Measurements from ENCODE around the gene FEZF2. TPM values are rescaled to one million over a fixed set of nuclear protein-coding genes. Genes with fewer than 3 reads are reported as not detected.

FEZF2 gene
- total RNA-seq, 1 donor from 2014 or later: 7.6 TPM

GRCh38 chr3:62361261-62361660 is 12.1 kb downstream of the FEZF2 start:
- H3K9ac ChIP-seq: no peak overlapping the region
- H2AFZ ChIP-seq (replicated peaks): no peak overlapping the region
- peaks cover 29% of the 10 kb centered on the region for H3F3A ChIP-seq (ENCODE audit: low read depth)
- no peak for TF ChIP-seq EZH2 (IDR thresholded peaks at IDR 0.05)
- TF ChIP-seq EZH2phosphoT487 (IDR thresholded peaks at IDR 0.05): no peak
- TF ChIP-seq CTCF (IDR thresholded peaks at IDR 0.05): no peak
- H3K27me3 Mint-ChIP-seq (ENCODE audit: insufficient read depth, low read depth): peaks cover 21% of the 10 kb centered on the region
- H4K20me1 ChIP-seq (ENCODE audit: low read depth): peaks cover 21% of the 10 kb centered on the region
- no peak overlapping the region for H3K4me3 ChIP-seq
- H3K36me3 ChIP-seq: no peaks in the 10 kb centered on the region
- H3K4me1 ChIP-seq: peaks cover 20% of the 10 kb centered on the region
- H3K4me3 Mint-ChIP-seq: no peak overlapping the region
- H3K79me2 ChIP-seq (ENCODE audit: low read depth): no peaks in the 10 kb centered on the region
- no peak overlapping the region for H3K27ac ChIP-seq
- no peaks in the 10 kb centered on the region for H3K36me3 Mint-ChIP-seq
- no peaks in the 10 kb centered on the region for H3K9me3 Mint-ChIP-seq
- no peak for DNase-seq (ENCODE audit: low spot score)
- H3K4me1 Mint-ChIP-seq: peaks cover 10% of the 10 kb centered on the region
- H3K4me2 ChIP-seq: no peak overlapping the region
- no peak overlapping the region for H3K27ac Mint-ChIP-seq
- peaks cover 96% of the 10 kb centered on the region for H3K27me3 ChIP-seq
- no peaks in the 10 kb centered on the region for H3K9me3 ChIP-seq (ENCODE audit: low read depth)

- no peaks in the 10 kb centered on the region for H3K36me3 Mint-ChIP-seq
- DNase-seq (ENCODE audit: low spot score): no peak
- Histone ChIP-seq H3K9ac (no peak overlapping the region), H3F3A (ENCODE audit: low read depth) (peaks cover 11% of the 10 kb centered on the region), H3K9me3 (ENCODE audit: low read depth) (no peaks in the 10 kb centered on the region), H3K36me3 (no peaks in the 10 kb centered on the region), H3K27me3 (peaks cover 100% of the 10 kb centered on the region), H3K27ac (no peak overlapping the region), H3K4me2 (no peak overlapping the region), H3K79me2 (ENCODE audit: low read depth) (no peaks in the 10 kb centered on the region), H3K4me1 (peaks cover 7% of the 10 kb centered on the region), H3K4me3 (no peak overlapping the region), H2AFZ (replicated peaks) (no peak overlapping the region), H4K20me1 (ENCODE audit: low read depth) (peaks cover 8% of the 10 kb centered on the region)
- H3K4me3 Mint-ChIP-seq: no peak overlapping the region
- H3K27me3 Mint-ChIP-seq (ENCODE audit: insufficient read depth, low read depth): peaks cover 5% of the 10 kb centered on the region
- no peak overlapping the region for H3K27ac Mint-ChIP-seq
- H3K4me1 Mint-ChIP-seq: no peaks in the 10 kb centered on the region
- TF ChIP-seq EZH2phosphoT487 (IDR thresholded peaks at IDR 0.05): no peak
- no peak for TF ChIP-seq EZH2 (IDR thresholded peaks at IDR 0.05)
- no peak for TF ChIP-seq CTCF (IDR thresholded peaks at IDR 0.05)
- H3K9me3 Mint-ChIP-seq: no peaks in the 10 kb centered on the region
Observed at GRCh38 chr3:62359531-62359930, 13.8 kb downstream of the FEZF2 start.

- no peak for DNase-seq (ENCODE audit: low spot score)
- Mint-ChIP-seq H3K4me1 (no peaks in the 10 kb centered on the region), H3K4me3 (no peak overlapping the region), H3K9me3 (no peaks in the 10 kb centered on the region), H3K36me3 (no peaks in the 10 kb centered on the region), H3K27ac (no peak overlapping the region), H3K27me3 (ENCODE audit: insufficient read depth, low read depth) (no peaks in the 10 kb centered on the region)
- Histone ChIP-seq H3K4me1 (no peaks in the 10 kb centered on the region), H3K9me3 (ENCODE audit: low read depth) (no peaks in the 10 kb centered on the region), H3K36me3 (no peaks in the 10 kb centered on the region), H2AFZ (replicated peaks) (no peak overlapping the region), H4K20me1 (ENCODE audit: low read depth) (peaks cover 3% of the 10 kb centered on the region), H3F3A (ENCODE audit: low read depth) (no peaks in the 10 kb centered on the region), H3K27me3 (peaks cover 100% of the 10 kb centered on the region), H3K27ac (no peak overlapping the region), H3K4me2 (no peak overlapping the region), H3K4me3 (no peak overlapping the region), H3K9ac (no peak overlapping the region), H3K79me2 (ENCODE audit: low read depth) (no peaks in the 10 kb centered on the region)
- no peak for TF ChIP-seq CTCF (IDR thresholded peaks at IDR 0.05)
- TF ChIP-seq EZH2phosphoT487 (IDR thresholded peaks at IDR 0.05): no peak
- no peak for TF ChIP-seq EZH2 (IDR thresholded peaks at IDR 0.05)
Observed at GRCh38 chr3:62356356-62356755, 17.0 kb downstream of the FEZF2 start.
